HFF-Myc (cell line): ENCODE results near the gene CFLAR.

Source experiments
- DNase-seq: peaks from one replicate; pipeline ENCODE4 v3.0.0-alpha.2; 2011; ENCODE audit warnings: low read depth; ENCODE audit errors: extremely low read depth
- H3K4me3 ChIP-seq: replicated peaks from 2 replicates; pipeline ENCODE4 v1.5.1; 2011; ENCODE audit warnings: low read depth, mild to moderate bottlenecking, control low read depth, low read length
- CTCF ChIP-seq: IDR thresholded peaks from 2 replicates; pipeline ENCODE4 v1.5.1; 2012; ENCODE audit warnings: mild to moderate bottlenecking, low read depth, low read length, control low read depth; ENCODE audit errors: missing control alignments

The CFLAR gene

GRCh38 chr2:201128033-201128432 is 12.1 kb downstream of the CFLAR start:
- no peak for DNase-seq
- TF ChIP-seq CTCF = no peak
- no peak overlapping the region for H3K4me3 ChIP-seq

DNA sequence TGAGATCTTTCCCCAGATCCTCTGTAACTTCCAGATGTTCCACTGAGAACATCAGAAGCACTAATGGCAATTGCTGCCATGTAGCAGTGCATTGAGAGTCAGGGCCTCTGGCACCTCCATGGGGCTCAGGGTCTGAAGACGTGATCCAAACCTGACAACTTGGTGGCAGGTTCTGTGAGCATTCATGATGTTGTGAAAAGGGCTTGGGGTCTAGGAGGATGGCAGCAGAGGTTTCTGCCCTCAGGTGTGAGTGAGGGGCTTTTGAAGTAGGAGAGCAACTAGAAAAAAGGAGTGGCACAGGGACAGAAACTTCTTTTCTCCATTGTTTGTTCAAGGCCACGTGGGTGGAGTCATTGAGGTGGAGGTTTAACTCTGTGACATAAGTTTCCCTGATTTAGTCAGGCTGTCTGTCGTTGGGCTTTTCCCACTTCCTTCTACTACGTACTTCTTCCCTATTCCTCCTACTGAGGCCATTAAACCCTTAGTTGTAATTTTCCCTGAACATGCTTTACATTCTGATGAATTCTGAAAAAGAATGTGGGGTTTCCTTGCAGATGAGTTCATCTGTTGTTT is 13.1 kb downstream of the CFLAR start:
- no peak overlapping the region for H3K4me3 ChIP-seq
- DNase-seq = no peak
- no peak for TF ChIP-seq CTCF

DNA sequence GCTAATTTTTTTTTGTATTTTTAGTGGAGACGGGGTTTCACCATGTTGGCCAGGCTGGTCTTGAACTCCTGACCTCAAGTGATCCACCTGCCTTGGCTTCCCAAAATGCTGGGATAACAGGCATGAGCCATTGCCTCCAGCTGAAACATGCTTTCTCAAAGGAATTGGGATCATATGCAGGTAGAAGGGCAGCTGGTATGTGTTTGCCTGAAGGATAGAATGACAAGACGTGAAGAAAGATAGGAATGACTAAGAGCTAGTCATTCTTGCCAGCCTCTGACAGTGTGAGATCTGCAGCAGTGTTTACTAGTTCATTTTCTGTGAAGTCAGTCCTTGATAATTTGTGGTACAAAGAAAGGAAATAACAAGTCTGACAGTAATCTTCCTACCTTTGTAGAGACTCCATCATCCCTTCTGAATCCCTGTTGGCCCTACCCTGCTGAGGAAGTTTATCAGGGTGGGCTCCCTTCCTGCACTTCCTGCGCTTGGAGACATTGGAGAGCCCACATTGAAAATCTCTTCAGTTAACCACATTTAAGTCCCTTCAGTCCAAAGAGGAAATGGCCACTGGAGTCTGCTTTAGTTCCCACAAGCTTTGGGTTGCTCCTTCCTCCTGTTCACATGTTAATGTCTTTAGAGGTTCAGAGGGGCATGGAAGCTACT is 14.7 kb downstream of the CFLAR start:
- no peak for TF ChIP-seq CTCF
- DNase-seq = no peak
- H3K4me3 ChIP-seq = no peak overlapping the region

GRCh38 chr2:201132518-201132917 is 16.6 kb downstream of the CFLAR start:
- TF ChIP-seq CTCF = no peak
- no peak overlapping the region for H3K4me3 ChIP-seq
- no peak for DNase-seq

- no peak for DNase-seq
- TF ChIP-seq CTCF = no peak
- H3K4me3 ChIP-seq = no peak overlapping the region
Measured at GRCh38 chr2:201135386-201135785, 19.4 kb downstream of the CFLAR start.

- no peak for TF ChIP-seq CTCF
Measured at GRCh38 chr2:201136889-201137321, 20.9 kb downstream of the CFLAR start.

More at GRCh38 chr2:201136889-201137321, 20.9 kb downstream of the CFLAR start:
- no peak for DNase-seq
- no peak overlapping the region for H3K4me3 ChIP-seq
